PC-3 (cell line): ENCODE measurements around the gene COL6A2. TPM values are rescaled to one million over a fixed set of nuclear protein-coding genes. Genes with fewer than 3 reads are reported as not detected.

Source experiments
- ATAC-seq: fragments of 200-7000 bp; cut with Tn5 transposase; 2 replicates; pipeline ENCODE4 v1.9.1; 2020; ENCODE audit warnings: mild to moderate bottlenecking, moderate library complexity
- BruUV-seq: library from RNA; stranded (reverse); fragments of 400-500 nt; replicated peaks from 2 replicates; lab custom pipeline; 2021; lab: Mats Ljungman, UMichigan
- CTCF ChIA-PET: fragments of 300-600 bp; sonication (Branson Sonifier 250); formaldehyde crosslinking; loops from one replicate; lab custom pipeline; 2022; ENCODE audit warnings: antibody characterized with exemption; lab: Charles Lee
- POLR2A ChIA-PET: fragments of 300-600 bp; sonication (Branson Sonifier 250); formaldehyde crosslinking; loops from one replicate; lab custom pipeline; 2022; ENCODE audit warnings: antibody characterized with exemption; ENCODE audit not compliant: unreplicated experiment; lab: Charles Lee
- DNase-seq: peaks from one replicate; pipeline ENCODE4 v3.0.0-alpha.2; 2015
- H2AFZ ChIP-seq: fragments of 300-600 bp; sonication (generic); 2 replicates; pipeline ENCODE4 v1.6.0; 2016; ENCODE audit warnings: antibody characterized with exemption, low read length
- H3F3A ChIP-seq: fragments of 300-600 bp; sonication (generic); one replicate; pipeline ENCODE4 v1.6.0; 2017; ENCODE audit warnings: antibody characterized with exemption, low read length, control low read depth, mild to moderate bottlenecking; ENCODE audit not compliant: unreplicated experiment
- H3K27ac ChIP-seq: fragments of 300-600 bp; sonication (generic); 2 replicates; pipeline ENCODE4 v1.5.1; 2016; ENCODE audit warnings: mild to moderate bottlenecking, low read length
- H3K27me3 ChIP-seq: fragments of 300-600 bp; sonication (generic); 2 replicates; pipeline ENCODE4 v1.6.1; 2016; ENCODE audit warnings: low read length, mixed read lengths
- H3K36me3 ChIP-seq: fragments of 300-600 bp; sonication (generic); 2 replicates; pipeline ENCODE4 v1.6.1; 2016; ENCODE audit warnings: low read depth, mixed run types, low read length, mixed read lengths
- H3K4me1 ChIP-seq: fragments of 300-600 bp; sonication (generic); 2 replicates; pipeline ENCODE4 v1.5.1; 2016; ENCODE audit warnings: low read length; ENCODE audit not compliant: insufficient read depth
- H3K4me2 ChIP-seq: fragments of 300-600 bp; sonication (generic); 2 replicates; pipeline ENCODE4 v1.6.0; 2016; ENCODE audit warnings: low read length
- H3K4me3 ChIP-seq: fragments of 300-600 bp; sonication (generic); 2 replicates; pipeline ENCODE4 v1.5.1; 2016; ENCODE audit warnings: mild to moderate bottlenecking, low read length, mixed read lengths
- H3K79me2 ChIP-seq: fragments of 300-600 bp; sonication (generic); 2 replicates; pipeline ENCODE4 v1.6.1; 2017; ENCODE audit warnings: low read length, mixed read lengths
- H3K9ac ChIP-seq: fragments of 300-600 bp; sonication (generic); 2 replicates; pipeline ENCODE4 v1.6.0; 2016; ENCODE audit warnings: mild to moderate bottlenecking, low read length
- H3K9me2 ChIP-seq: fragments of 300-600 bp; sonication (generic); replicated peaks from 2 replicates; pipeline ENCODE4 v1.6.1; 2016; ENCODE audit warnings: mixed run types, low read length, mixed read lengths
- H3K9me3 ChIP-seq: fragments of 300-600 bp; sonication (generic); 2 replicates; pipeline ENCODE4 v1.6.1; 2016; ENCODE audit warnings: low read length, mixed read lengths
- H4K20me1 ChIP-seq: fragments of 300-600 bp; sonication (generic); 2 replicates; pipeline ENCODE4 v1.6.1; 2016; ENCODE audit warnings: low read length, mixed read lengths
- EZH2 ChIP-seq: fragments of 300-600 bp; sonication (generic); IDR thresholded peaks from one replicate; pipeline ENCODE4 v1.6.1; 2017; ENCODE audit warnings: antibody characterized with exemption, mild to moderate bottlenecking, low read length; ENCODE audit not compliant: unreplicated experiment
- EZH2phosphoT487 ChIP-seq: fragments of 300-600 bp; sonication (generic); IDR thresholded peaks from 2 replicates; pipeline ENCODE4 v1.6.1; 2018; ENCODE audit warnings: mild to moderate bottlenecking, antibody characterized with exemption, low read length, borderline replicate concordance
- intact Hi-C: fragments of 100-400 bp; cut with micrococcal nuclease; formaldehyde crosslinking; loops from 2 replicates; pipeline ENCODE4 v1.9.0; 2023
- total RNA-seq: library from RNA; depleted of rRNA; stranded (reverse); fragments of >200 nt; gene quantifications from 2 replicates; pipeline ENCODE4 v1.2.3, GENCODE V29; 2014
- TF ChIP-seq, protein P1 (sequence below): fragments of 300-600 bp; sonication (generic); conservative IDR thresholded peaks from 2 replicates; pipeline ENCODE4 v1.5.1; 2017; ENCODE audit warnings: antibody characterized with exemption, low read depth, mild to moderate bottlenecking, low read length

The COL6A2 gene
- total RNA-seq, 1 experiment from 2014 or later, result 521 TPM

- no peak overlapping the region for H3K4me3 ChIP-seq
- H3K27me3 ChIP-seq, result no peaks in the 10 kb centered on the region
- no peaks in the 10 kb centered on the region for H3K36me3 ChIP-seq
- no peaks in the 10 kb centered on the region for H4K20me1 ChIP-seq
- no peaks in the 10 kb centered on the region for H3K9me3 ChIP-seq
- BruUV-seq, result no TSS peak
- CTCF ChIA-PET, result no interaction called here
- no peaks in the 10 kb centered on the region for H3K79me2 ChIP-seq
- H3K4me2 ChIP-seq, result no peak overlapping the region
- H3F3A ChIP-seq, result no peaks in the 10 kb centered on the region
- no peaks in the 10 kb centered on the region for H3K4me1 ChIP-seq
- ATAC-seq, result no peak
- no peaks in the 10 kb centered on the region for H3K9me2 ChIP-seq
- H3K9ac ChIP-seq, result no peak overlapping the region
- intact Hi-C loops, result no loop called here
- no peak for DNase-seq
- H2AFZ ChIP-seq, result no peak overlapping the region
- TF ChIP-seq EZH2phosphoT487, result no peak
- TF ChIP-seq EZH2, result no peak
- TF ChIP-seq, protein P1, sequence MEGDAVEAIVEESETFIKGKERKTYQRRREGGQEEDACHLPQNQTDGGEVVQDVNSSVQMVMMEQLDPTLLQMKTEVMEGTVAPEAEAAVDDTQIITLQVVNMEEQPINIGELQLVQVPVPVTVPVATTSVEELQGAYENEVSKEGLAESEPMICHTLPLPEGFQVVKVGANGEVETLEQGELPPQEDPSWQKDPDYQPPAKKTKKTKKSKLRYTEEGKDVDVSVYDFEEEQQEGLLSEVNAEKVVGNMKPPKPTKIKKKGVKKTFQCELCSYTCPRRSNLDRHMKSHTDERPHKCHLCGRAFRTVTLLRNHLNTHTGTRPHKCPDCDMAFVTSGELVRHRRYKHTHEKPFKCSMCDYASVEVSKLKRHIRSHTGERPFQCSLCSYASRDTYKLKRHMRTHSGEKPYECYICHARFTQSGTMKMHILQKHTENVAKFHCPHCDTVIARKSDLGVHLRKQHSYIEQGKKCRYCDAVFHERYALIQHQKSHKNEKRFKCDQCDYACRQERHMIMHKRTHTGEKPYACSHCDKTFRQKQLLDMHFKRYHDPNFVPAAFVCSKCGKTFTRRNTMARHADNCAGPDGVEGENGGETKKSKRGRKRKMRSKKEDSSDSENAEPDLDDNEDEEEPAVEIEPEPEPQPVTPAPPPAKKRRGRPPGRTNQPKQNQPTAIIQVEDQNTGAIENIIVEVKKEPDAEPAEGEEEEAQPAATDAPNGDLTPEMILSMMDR, result no peak
- POLR2A ChIA-PET, result no interaction called here
- no peak overlapping the region for H3K27ac ChIP-seq
Observed at GRCh38 chr21:46136739-46137349, 38.9 kb downstream of the COL6A2 start.

DNA sequence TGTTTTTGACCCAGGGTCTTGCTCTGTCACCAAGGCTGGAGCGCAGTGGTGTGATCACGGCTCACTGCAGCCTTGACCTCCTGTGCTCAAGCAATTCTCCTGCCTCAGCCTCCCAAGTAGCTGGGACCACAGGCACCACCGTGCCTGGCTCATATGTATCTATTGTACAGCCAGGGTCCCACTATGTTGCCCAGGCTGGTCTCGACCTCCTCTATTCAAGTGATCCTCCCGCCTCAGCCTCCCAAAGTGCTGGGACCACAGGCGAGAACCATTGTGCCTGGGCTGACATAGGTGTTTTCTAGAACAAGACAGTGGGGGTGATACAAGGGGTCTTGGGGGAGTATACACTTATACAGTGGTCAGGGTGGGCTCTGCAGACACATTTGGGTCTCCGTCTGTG lies 40.0 kb downstream of the COL6A2 start:
- DNase-seq, result no peak
- intact Hi-C loops, result no loop called here
- Histone ChIP-seq H3K36me3 (no peaks in the 10 kb centered on the region), H3K9ac (no peak overlapping the region), H3K27me3 (no peaks in the 10 kb centered on the region), H3K4me3 (no peak overlapping the region), H3K27ac (no peak overlapping the region), H3K9me3 (no peaks in the 10 kb centered on the region), H3K9me2 (no peaks in the 10 kb centered on the region), H2AFZ (no peak overlapping the region), H3K79me2 (no peaks in the 10 kb centered on the region), H3K4me1 (no peaks in the 10 kb centered on the region), H4K20me1 (no peaks in the 10 kb centered on the region), H3K4me2 (no peak overlapping the region), H3F3A (no peaks in the 10 kb centered on the region)
- ATAC-seq, result no peak
- CTCF ChIA-PET, result no interaction called here
- POLR2A ChIA-PET, result no interaction called here
- TF ChIP-seq EZH2, result no peak
- TF ChIP-seq, protein P1, result no peak
- no peak for TF ChIP-seq EZH2phosphoT487
- BruUV-seq, result no TSS peak

GRCh38 chr21:46138383-46138970 lies 40.6 kb downstream of the COL6A2 start:
- no peaks in the 10 kb centered on the region for H3K9me3 ChIP-seq
- BruUV-seq, result no TSS peak
- no peaks in the 10 kb centered on the region for H3K36me3 ChIP-seq
- ChIA-PET CTCF (no interaction called here), POLR2A (no interaction called here)
- no peak overlapping the region for H3K9ac ChIP-seq
- ATAC-seq (no peak), DNase-seq (no peak)
- no peaks in the 10 kb centered on the region for H3K9me2 ChIP-seq
- no peaks in the 10 kb centered on the region for H4K20me1 ChIP-seq
- no peak overlapping the region for H3K4me2 ChIP-seq
- TF ChIP-seq EZH2 (no peak), EZH2phosphoT487 (no peak)
- TF ChIP-seq, protein P1, result no peak
- H3K4me1 ChIP-seq, result no peaks in the 10 kb centered on the region
- no peaks in the 10 kb centered on the region for H3F3A ChIP-seq
- H2AFZ ChIP-seq, result no peak overlapping the region
- no peaks in the 10 kb centered on the region for H3K79me2 ChIP-seq
- H3K4me3 ChIP-seq, result no peak overlapping the region
- intact Hi-C loops, result no loop called here
- H3K27me3 ChIP-seq, result no peaks in the 10 kb centered on the region
- H3K27ac ChIP-seq, result no peak overlapping the region
